Central memory CD4-positive, alpha-beta T cell (primary cell): ENCODE measurements around the gene HIVEP3.

ENCODE experiments used
- DNase-seq: peaks from one replicate; pipeline ENCODE4 v3.0.0; 2022

HIVEP3 gene

GRCh38 chr1:41749991-41750745 lies 168.6 kb downstream of the HIVEP3 start:
- no peak for DNase-seq

GRCh38 chr1:41745022-41745421 lies 173.7 kb downstream of the HIVEP3 start:
- no peak for DNase-seq

GRCh38 chr1:41743366-41743765 lies 175.4 kb downstream of the HIVEP3 start:
- no peak for DNase-seq

- DNase-seq = no peak
These were observed 176.5 kb downstream of the HIVEP3 start for GRCh38 chr1:41742219-41742618.

DNA sequence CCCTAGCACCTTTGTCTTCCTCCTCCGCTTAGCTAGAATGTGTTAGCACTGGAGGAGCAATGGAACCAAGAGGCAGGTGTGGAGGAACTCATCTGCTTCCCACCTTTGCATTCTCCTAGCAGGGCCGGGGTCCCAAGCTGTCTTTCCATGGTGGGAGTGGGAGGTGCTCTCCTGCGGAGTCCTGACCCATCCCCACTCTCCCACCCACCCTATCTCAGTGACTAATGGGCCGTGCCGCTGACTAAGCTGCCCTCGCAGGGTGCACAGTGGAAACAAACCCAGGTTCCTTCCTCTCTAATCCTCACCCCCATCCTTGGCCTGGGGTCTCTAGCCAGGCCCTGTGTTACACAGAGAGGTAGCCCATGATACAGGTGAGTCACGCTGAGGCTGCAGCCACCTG lies 177.5 kb downstream of the HIVEP3 start:
- DNase-seq = no peak

- DNase-seq = no peak
These were observed 178.0 kb downstream of the HIVEP3 start for GRCh38 chr1:41740630-41741239.

GRCh38 chr1:41740058-41740457 lies 178.7 kb downstream of the HIVEP3 start:
- no peak for DNase-seq

GRCh38 chr1:41739061-41739955 lies 179.4 kb downstream of the HIVEP3 start:
- peak; percentile 54 for DNase-seq

GRCh38 chr1:41738475-41738874 lies 180.2 kb downstream of the HIVEP3 start:
- DNase-seq = no peak

DNA sequence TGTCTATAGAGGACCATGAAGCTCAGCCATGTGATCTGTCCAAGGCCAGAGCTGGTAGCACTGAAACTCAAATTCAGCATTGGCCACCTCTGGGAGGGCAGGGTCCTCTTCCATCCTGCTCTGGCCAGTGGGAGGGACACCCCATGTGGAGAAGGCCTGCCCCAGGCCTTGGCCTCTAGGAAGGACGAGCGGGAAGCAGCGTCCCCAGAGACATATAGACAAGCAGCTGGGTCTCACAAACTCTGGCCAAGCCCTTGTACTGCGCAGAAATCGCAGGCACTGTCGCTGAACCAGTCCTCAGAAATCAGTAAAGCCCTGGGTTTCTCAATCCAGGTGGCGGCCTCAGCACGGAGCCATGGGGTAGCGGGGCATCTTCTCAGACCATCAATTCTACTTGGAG lies 180.7 kb downstream of the HIVEP3 start:
- no peak for DNase-seq

- DNase-seq = no peak
These were observed 183.0 kb downstream of the HIVEP3 start for GRCh38 chr1:41735631-41736260.

GRCh38 chr1:41735139-41735538 lies 183.6 kb downstream of the HIVEP3 start:
- no peak for DNase-seq

GRCh38 chr1:41734201-41734970 lies 184.3 kb downstream of the HIVEP3 start:
- DNase-seq = no peak

GRCh38 chr1:41733725-41734124 lies 185.0 kb downstream of the HIVEP3 start:
- no peak for DNase-seq

DNA sequence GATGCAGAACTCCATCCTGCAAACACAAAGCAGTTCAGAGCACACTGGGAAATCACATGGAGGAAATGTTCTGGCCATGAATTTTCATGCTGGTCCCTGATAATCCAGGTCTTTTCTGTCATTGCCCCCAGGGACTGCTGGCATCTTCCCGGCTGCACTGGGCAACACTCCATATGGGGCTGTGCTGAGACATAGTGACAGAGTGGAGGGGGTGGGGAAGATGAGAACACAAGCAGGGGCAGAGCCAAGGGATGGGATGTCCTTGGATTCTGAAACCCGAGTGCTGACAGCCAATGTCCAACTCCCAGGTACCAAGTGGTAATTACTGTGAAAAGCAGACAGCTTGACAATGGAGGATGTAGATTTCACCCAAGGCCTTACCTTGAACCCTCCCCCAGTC lies 185.7 kb downstream of the HIVEP3 start:
- no peak for DNase-seq

GRCh38 chr1:41731516-41732030 lies 187.1 kb downstream of the HIVEP3 start:
- no peak for DNase-seq

- no peak for DNase-seq
These were observed 187.9 kb downstream of the HIVEP3 start for GRCh38 chr1:41730806-41731205.

DNA sequence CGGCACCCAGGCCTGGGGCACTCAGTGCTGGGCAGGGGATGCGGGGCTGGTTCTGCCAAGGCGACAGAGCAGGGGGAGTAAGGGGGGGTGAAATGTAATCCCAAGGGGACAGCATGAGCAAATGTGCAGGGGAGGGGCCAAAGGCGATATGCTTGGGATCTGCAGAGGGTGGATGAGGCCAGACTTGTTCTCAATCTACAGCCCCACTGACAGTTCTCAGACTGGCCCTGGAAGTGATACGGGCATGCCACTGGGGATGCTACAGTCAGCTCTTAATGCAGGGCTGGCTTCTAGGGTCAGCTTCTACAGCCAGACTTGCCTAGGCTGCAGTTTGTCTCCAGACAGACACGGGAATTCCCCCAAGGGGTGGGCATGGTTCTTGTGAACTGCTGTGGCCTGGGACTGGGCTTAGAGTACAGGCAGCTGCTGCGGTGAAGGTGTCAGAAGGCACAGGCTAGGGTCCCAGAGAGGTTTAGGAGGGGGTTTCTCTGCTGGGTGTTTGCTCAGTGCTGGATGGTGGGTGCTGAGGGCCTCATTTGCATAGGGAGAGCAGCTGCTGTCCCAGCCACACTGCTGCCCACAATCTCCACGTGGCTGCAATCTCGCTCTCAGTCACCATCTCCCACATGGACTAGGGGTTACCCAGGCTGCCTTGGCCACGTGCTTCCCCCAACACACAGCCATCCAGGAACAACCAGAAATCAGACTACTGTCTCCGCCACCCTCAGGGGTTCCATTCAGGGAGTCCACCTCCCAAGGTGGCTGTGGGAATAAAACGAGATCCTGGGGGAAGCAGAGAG lies 190.1 kb downstream of the HIVEP3 start:
- DNase-seq = peak; percentile 3

- DNase-seq = no peak
These were observed 191.0 kb downstream of the HIVEP3 start for GRCh38 chr1:41727749-41728115.

GRCh38 chr1:41726899-41727748 lies 191.6 kb downstream of the HIVEP3 start:
- DNase-seq = no peak
